GM10266 (cell line): ENCODE measurements around the gene ADAMTS3.

Experiments
- DNase-seq: peaks from one replicate; pipeline ENCODE4 v3.0.0; 2012; ENCODE audit errors: extremely low spot score
- TF ChIP-seq, protein P1 (sequence below): IDR thresholded peaks from 2 replicates; pipeline ENCODE4 v1.5.1; 2012; ENCODE audit warnings: mild to moderate bottlenecking, low read depth; ENCODE audit not compliant: control insufficient read depth, insufficient read depth; ENCODE audit errors: missing control alignments

The ADAMTS3 gene

GRCh38 chr4:72566464-72566972 lies 2.5 kb downstream of the ADAMTS3 start:
- DNase-seq = no peak
- TF ChIP-seq, protein P1, sequence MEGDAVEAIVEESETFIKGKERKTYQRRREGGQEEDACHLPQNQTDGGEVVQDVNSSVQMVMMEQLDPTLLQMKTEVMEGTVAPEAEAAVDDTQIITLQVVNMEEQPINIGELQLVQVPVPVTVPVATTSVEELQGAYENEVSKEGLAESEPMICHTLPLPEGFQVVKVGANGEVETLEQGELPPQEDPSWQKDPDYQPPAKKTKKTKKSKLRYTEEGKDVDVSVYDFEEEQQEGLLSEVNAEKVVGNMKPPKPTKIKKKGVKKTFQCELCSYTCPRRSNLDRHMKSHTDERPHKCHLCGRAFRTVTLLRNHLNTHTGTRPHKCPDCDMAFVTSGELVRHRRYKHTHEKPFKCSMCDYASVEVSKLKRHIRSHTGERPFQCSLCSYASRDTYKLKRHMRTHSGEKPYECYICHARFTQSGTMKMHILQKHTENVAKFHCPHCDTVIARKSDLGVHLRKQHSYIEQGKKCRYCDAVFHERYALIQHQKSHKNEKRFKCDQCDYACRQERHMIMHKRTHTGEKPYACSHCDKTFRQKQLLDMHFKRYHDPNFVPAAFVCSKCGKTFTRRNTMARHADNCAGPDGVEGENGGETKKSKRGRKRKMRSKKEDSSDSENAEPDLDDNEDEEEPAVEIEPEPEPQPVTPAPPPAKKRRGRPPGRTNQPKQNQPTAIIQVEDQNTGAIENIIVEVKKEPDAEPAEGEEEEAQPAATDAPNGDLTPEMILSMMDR = no peak

DNA sequence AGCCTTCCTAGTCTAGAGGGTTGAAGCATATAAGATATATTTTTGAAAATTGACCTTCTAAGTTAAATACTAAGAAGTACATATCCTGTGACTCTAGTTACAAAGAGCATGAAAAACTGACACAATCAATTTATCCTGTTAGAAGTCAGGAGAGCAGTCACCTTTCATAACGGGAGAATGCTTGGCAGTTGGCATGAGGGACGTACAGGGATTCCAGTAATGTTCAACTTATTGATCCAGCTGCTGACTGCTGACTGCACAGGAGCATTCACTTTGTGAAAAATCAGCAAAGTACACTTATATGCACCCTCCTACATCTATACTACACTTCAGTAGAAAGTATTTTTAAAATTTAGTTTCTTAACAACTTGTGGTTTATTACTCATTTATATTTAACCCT lies 4.2 kb downstream of the ADAMTS3 start:
- no peak for DNase-seq
- TF ChIP-seq, protein P1 = no peak

DNA sequence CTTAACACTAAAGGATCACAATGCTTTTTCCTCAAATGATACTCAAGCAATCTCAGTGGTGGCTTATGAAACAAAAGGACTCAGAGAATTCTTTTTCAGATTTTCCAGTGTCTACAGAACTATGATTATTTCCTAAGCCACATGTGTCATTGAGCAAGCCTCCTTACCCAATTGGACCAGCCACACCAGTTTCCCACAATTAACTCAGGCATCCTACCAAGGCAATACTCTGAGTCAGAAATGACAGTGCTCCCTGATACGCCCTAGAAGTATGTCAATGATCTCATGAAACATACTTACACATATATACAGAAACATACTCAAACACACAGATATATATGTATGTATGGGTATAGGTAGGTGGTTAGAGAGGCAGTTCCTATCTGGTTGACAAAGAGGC lies 4.8 kb downstream of the ADAMTS3 start:
- TF ChIP-seq, protein P1 = no peak

GRCh38 chr4:72558655-72559054 lies 10.4 kb downstream of the ADAMTS3 start:
- DNase-seq = no peak
- TF ChIP-seq, protein P1 = no peak

More for the DNA sequence above, 4.8 kb downstream of the ADAMTS3 start:
- no peak for DNase-seq

GRCh38 chr4:72557021-72557420 lies 12.0 kb downstream of the ADAMTS3 start:
- TF ChIP-seq, protein P1 = no peak

DNA sequence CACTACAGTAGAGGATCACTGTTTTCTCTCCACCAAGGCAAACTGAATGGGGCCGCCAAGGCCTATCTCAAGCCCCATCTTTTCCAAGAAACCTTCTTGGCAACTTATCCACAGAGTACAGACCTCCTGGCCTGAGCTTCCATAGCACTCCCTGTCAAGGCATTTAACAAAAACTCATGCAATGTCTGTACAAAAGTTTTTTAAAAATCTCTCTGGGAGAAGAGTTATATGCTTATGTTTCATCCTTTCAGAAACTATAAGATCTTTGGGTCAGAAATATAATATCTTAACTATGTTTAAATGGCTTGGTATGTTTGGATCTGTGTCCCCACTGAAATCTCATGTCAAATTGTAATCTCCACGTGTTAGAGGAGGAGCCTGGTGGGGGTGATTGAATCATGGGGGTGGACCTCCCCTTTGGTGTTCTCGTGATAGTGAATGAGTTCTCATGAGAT lies 13.6 kb downstream of the ADAMTS3 start:
- TF ChIP-seq, protein P1 = no peak
- no peak for DNase-seq

More at GRCh38 chr4:72557021-72557420, 12.0 kb downstream of the ADAMTS3 start:
- no peak for DNase-seq

GRCh38 chr4:72553540-72554337 lies 15.3 kb downstream of the ADAMTS3 start:
- no peak for DNase-seq

More at GRCh38 chr4:72553540-72554337, 15.3 kb downstream of the ADAMTS3 start:
- TF ChIP-seq, protein P1 = no peak
